Measurements from ENCODE around the gene SFXN2. TPM values are rescaled to one million over a fixed set of nuclear protein-coding genes. Genes with fewer than 3 reads are reported as not detected.

Gene SFXN2
- total RNA-seq, 2 experiments from 2014 or later = 6.4 to 7.6 TPM

DNA sequence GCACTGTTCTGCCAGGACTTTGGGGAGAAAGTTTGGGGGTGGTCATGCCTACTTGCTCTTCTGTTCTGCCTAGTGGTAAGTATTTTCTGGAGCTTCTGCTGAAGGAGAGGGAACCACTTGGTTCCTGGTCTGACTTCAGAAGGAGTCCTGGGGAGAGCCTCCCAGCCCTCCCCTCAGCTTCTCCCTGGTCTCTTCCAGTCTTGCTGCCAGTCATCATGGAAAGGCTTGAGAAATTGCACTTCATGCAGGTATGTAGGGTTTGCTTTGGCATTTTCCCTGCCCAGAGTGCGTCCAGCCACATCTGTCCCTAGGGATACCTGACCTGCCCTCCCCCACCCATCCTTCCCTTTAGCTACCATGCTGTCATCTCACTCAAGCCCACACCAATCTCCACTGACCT, 18.2 kb downstream of the SFXN2 start:
- Mint-ChIP-seq H3K27me3 (no peaks in the 10 kb centered on the region), H3K4me3 (no peak overlapping the region), H3K36me3 (ENCODE audit: low read depth) (peaks cover 59% of the 10 kb centered on the region), H3K4me1 (ENCODE audit: low read depth) (peaks cover 8% of the 10 kb centered on the region), H3K27ac (no peak overlapping the region), H3K9me3 (no peaks in the 10 kb centered on the region)
- Histone ChIP-seq H3K4me1 (ENCODE audit: insufficient read depth, low read length) (peaks cover 4% of the 10 kb centered on the region), H3K27ac (ENCODE audit: low read depth in 1 of 2, low read length in 2 of 2) (no peak overlapping the region), H3K27me3 (ENCODE audit: control insufficient read depth in 1 of 2, insufficient read depth in 2 of 2, low read length in 2 of 2) (no peaks in the 10 kb centered on the region), H3K9me3 (ENCODE audit: control insufficient read depth in 1 of 2, insufficient read depth in 1 of 2, low read length in 2 of 2) (no peaks in the 10 kb centered on the region), H3K4me3 (ENCODE audit: low read length) (no peak overlapping the region), H3K36me3 (ENCODE audit: insufficient read depth, low read length) (peaks cover 38% of the 10 kb centered on the region)
- POLR2A ChIA-PET = no interaction called here
- TF ChIP-seq, protein P1, sequence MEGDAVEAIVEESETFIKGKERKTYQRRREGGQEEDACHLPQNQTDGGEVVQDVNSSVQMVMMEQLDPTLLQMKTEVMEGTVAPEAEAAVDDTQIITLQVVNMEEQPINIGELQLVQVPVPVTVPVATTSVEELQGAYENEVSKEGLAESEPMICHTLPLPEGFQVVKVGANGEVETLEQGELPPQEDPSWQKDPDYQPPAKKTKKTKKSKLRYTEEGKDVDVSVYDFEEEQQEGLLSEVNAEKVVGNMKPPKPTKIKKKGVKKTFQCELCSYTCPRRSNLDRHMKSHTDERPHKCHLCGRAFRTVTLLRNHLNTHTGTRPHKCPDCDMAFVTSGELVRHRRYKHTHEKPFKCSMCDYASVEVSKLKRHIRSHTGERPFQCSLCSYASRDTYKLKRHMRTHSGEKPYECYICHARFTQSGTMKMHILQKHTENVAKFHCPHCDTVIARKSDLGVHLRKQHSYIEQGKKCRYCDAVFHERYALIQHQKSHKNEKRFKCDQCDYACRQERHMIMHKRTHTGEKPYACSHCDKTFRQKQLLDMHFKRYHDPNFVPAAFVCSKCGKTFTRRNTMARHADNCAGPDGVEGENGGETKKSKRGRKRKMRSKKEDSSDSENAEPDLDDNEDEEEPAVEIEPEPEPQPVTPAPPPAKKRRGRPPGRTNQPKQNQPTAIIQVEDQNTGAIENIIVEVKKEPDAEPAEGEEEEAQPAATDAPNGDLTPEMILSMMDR (IDR thresholded peaks at IDR 0.05) = no peak
- intact Hi-C loops (cut with DNase I, micrococcal nuclease) = no loop called here
- CTCF ChIA-PET = no interaction called here
- no peak for DNase-seq
- no peak for ATAC-seq (ENCODE audit: poor library complexity)

DNA sequence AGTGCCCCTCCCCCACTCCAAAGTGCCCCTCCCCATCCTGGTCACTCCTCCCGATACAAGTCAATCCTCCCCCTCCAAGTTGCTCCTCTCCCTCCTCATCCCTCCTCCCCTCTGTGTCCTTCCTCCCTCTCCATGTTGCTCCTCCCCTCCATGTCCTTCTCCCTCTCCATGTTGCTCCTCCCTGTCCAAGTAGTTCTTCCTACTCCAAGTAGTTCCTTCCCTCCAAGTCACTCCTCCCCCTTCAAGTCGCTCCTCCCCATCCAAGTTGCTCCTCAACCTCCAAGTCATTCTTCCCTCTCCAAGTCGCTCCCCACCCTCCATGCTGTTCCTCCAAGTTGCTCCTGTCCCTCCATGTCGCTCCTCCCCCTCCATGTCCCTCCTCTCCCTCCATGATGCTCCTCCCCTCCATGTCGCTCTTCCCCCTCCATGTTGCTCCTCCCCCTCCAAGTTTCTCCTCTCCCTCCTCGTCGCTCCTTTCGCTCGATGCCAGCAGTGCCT, 20.7 kb downstream of the SFXN2 start:
- H3K27ac Mint-ChIP-seq = no peak overlapping the region

DNA sequence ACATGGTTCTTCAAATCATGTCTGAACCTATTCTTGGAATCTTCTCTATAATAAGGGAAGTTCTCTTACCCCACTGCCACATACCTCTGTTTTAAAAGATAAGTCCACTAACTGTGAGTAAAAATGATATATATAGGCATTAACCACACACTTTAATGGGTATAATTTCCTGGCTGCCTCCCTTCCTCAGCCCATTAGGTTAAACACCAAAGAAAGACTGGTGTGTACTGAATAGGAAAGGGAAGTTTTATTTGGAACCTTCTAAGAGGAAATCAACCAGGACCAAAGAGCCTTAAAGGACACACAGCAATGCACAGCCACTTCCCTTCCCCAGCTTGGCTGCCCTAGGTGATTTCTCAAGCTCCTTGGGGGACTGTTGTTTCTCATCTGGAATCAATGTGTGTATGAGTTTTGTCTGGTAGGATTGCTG, 24.3 kb downstream of the SFXN2 start:
- POLR2A ChIA-PET = interaction anchor here (1.0 kb wide), 1 partner anchor 93 kb away, joined by 3 read pairs; no protein-coding TSS in a partner anchor
- no peak overlapping the region for H3K27ac ChIP-seq (ENCODE audit: low read depth in 1 of 2, low read length in 2 of 2)
- no peak overlapping the region for H3K27ac Mint-ChIP-seq

More for the DNA sequence above, 20.7 kb downstream of the SFXN2 start:
- POLR2A ChIA-PET = no interaction called here
- H3K4me3 ChIP-seq (ENCODE audit: low read length) = no peak overlapping the region
- no peak overlapping the region for H3K27ac ChIP-seq (ENCODE audit: low read depth in 1 of 2, low read length in 2 of 2)
- no peaks in the 10 kb centered on the region for H3K27me3 ChIP-seq (ENCODE audit: control insufficient read depth in 1 of 2, insufficient read depth in 2 of 2, low read length in 2 of 2)
- TF ChIP-seq, protein P1 (IDR thresholded peaks at IDR 0.05) = no peak
- DNase-seq = no peak
- no peak overlapping the region for H3K4me3 Mint-ChIP-seq
- H3K27me3 Mint-ChIP-seq = no peaks in the 10 kb centered on the region
- H3K4me1 Mint-ChIP-seq (ENCODE audit: low read depth) = no peaks in the 10 kb centered on the region
- no peak for ATAC-seq (ENCODE audit: poor library complexity)
- no peaks in the 10 kb centered on the region for H3K9me3 ChIP-seq (ENCODE audit: control insufficient read depth in 1 of 2, insufficient read depth in 1 of 2, low read length in 2 of 2)
- CTCF ChIA-PET = no interaction called here
- H3K4me1 ChIP-seq (ENCODE audit: insufficient read depth, low read length) = no peaks in the 10 kb centered on the region
- intact Hi-C loops (cut with DNase I, micrococcal nuclease) = no loop called here
- H3K36me3 Mint-ChIP-seq (ENCODE audit: low read depth) = peaks cover 43% of the 10 kb centered on the region
- peaks cover 16% of the 10 kb centered on the region for H3K36me3 ChIP-seq (ENCODE audit: insufficient read depth, low read length)
- no peaks in the 10 kb centered on the region for H3K9me3 Mint-ChIP-seq

More for the DNA sequence above, 24.3 kb downstream of the SFXN2 start:
- peaks cover 11% of the 10 kb centered on the region for H3K36me3 ChIP-seq (ENCODE audit: insufficient read depth, low read length)
- Mint-ChIP-seq H3K9me3 (no peaks in the 10 kb centered on the region), H3K27me3 (no peaks in the 10 kb centered on the region), H3K4me1 (ENCODE audit: low read depth) (peaks cover 11% of the 10 kb centered on the region), H3K4me3 (no peak overlapping the region), H3K36me3 (ENCODE audit: low read depth) (peaks cover 25% of the 10 kb centered on the region)
- TF ChIP-seq, protein P1 (IDR thresholded peaks at IDR 0.05) = no peak
- no peak for DNase-seq
- no peak for ATAC-seq (ENCODE audit: poor library complexity)
- H3K4me1 ChIP-seq (ENCODE audit: insufficient read depth, low read length) = peaks cover 7% of the 10 kb centered on the region
- CTCF ChIA-PET = no interaction called here
- H3K9me3 ChIP-seq (ENCODE audit: control insufficient read depth in 1 of 2, insufficient read depth in 1 of 2, low read length in 2 of 2) = no peaks in the 10 kb centered on the region
- intact Hi-C loops (cut with DNase I, micrococcal nuclease) = no loop called here
- H3K27me3 ChIP-seq (ENCODE audit: control insufficient read depth in 1 of 2, insufficient read depth in 2 of 2, low read length in 2 of 2) = no peaks in the 10 kb centered on the region
- no peak overlapping the region for H3K4me3 ChIP-seq (ENCODE audit: low read length)

Data from CD4-positive, alpha-beta T cell (primary cell).